NCI-H2029 (cell line): ENCODE measurements around the gene AKNA.

Experiments
- DNase-seq: peaks from one replicate; lab custom pipeline; 2025; lab: John Stamatoyannopoulos, UW

AKNA gene

GRCh38 chr9:114376586-114377445, 11.0 kb downstream of the AKNA start:
- no peak for DNase-seq

DNA sequence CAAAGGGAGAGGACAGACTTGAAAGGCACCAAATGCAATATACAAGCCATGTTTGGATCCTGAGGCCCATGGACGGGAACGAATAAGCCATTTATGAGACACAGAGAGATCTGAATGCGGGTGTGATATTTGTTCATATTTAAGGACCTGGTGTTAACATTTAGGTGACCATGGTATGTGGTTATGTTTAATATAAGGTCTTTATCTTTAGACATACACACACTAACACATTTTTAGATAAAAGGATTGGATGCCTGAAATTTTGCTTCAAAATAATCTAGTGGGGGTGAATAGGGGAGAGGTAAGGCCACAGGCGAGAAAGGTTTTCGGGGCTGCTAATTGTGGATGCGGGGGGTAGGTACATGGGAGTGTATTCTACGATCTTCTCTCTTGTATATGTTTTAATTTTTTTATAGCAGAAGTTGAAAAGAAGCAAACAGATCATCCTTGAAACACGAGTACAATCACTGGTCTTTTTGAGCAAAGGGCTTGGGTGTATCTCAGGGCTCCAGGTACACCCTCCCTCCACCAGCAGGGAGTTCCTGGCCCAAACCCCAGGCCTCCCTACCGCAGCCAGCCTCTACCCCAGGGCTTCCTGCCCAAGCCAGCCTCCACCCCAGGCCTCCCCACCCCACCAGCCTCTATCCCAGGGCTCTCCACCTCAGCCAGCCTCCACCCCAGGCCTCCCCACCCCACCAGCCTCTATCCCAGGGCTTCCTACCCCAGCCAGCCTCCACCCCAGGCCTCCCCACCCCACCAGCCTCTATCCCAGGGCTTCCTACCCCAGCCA, 12.2 kb downstream of the AKNA start:
- DNase-seq = no peak

DNA sequence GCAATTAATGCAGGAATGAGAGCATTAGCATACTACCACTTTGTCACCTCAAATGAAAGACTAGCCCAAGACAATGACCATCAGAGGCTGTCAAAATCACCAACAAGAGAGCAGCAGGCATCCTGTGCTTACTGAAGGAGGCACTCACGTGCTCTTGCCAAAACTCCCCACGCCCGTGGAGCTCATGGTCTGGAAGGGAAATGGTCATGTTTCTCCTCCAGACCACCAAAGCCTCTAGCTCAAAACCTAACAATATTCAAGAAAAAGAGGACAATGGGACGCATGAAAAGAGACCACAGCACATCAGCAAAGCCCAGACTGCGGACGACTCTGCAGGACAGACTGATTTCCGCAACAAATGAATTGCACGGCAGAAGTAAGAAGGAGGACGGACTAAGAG, 12.8 kb downstream of the AKNA start:
- DNase-seq = no peak

GRCh38 chr9:114373960-114374730, 13.6 kb downstream of the AKNA start:
- DNase-seq = no peak

DNA sequence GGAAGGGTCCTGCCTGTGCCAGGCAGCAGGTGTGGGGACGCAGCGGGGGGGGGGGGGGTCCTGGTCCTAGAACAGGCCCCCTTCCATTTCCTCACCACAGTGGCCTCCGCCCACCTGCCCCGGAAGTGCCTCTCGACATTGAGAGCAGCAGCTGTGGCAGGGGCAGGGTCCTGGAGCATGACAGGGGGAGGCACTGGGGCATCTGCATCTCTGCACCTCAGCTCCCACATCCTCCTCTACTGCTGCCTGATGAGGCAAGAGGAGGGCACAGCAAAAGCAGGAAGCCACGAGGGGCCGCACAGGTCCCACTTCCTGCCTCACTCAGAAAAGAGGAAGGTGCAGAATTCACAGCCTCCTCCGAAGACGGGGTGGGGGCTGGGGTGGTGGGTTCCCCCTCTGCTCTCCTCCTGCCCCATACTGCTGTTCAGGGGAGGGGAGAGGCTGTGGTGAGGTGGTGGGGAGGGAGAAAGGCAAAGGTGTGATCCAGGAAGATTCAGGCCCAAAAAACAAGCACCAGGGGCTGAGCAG, 14.8 kb downstream of the AKNA start:
- no peak for DNase-seq

DNA sequence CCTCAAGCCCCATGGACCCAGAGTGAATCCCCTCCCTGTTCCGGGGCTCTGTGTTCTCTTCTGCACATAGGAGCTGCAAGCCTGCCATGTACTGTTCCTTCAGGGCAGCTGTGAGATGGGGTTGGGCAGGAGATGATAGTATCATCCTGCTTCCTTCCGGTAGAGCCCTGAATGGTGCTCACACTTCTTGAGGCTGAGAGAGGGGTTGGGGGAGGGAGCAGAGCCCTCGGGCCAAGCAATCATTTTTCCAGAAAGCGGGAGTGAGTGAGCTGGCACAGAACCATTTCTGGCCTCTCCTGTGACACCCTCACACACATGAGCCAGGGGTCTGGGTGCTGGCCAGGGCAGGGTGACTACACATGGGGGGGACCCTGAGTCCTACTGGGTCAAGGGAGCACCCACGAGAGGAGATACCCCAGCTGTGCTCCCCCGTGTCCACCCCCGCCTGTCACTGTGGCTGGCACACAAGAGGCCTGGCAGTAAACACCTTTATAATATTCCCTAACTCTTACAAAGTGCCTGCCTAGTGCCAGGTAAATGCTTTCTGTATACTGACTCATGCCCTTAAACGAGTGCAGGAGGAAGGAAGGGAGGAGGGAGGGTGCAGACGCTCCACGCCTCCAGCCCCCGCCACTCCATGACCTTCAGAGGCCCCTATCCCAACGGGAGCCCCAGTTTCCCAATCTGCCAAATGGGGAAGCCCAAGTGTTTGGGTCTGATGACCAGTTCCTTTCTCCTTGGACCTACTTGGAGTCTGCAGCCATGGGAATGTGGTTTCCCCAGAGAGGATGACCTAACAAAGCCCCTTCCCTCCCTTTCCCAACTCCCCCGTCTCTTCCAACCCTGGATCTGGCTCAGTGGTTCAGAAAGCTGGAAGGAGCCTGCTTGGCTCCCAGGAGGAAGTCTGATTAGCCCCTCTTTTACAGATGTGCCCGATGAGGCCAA, 15.5 kb downstream of the AKNA start:
- no peak for DNase-seq

GRCh38 chr9:114371343-114371944, 16.3 kb downstream of the AKNA start:
- no peak for DNase-seq

GRCh38 chr9:114370968-114371320, 16.8 kb downstream of the AKNA start:
- DNase-seq = no peak

DNA sequence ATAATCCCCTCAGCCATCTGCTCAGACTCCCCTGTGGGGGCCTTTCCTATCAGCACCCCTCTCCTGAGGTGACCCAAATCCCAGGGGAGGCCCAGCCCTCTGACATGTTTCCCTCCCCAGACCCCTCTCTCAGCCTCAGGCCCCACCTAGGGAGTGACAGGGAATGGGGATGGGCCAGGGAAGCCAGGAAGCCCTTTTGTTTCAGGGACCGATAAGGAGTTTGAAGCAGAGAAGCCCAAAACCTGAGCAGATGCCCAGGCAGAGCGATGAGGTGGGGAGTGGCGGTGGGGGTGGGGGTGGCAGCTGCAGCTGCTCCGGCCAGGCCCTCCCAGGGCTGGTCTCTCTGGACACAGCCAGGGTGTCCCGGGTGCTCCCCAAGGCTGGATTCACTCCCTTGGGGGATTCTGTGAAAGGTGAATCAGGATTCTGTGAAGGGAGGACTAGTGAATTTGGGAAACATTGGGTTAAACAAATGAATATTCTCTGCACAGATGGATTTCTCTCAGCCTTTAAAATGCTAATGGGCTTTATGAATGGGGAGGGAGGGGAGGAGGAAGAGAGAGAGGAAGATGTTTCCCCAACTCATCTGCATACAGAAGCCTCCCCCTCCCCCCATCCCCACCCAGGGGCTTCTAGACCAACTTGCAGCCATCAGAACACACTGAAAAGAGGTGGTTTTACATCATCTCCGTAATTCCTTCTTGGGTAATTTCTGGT, 17.4 kb downstream of the AKNA start:
- no peak for DNase-seq

- DNase-seq = no peak
These were observed 18.3 kb downstream of the AKNA start for GRCh38 chr9:114369216-114370130.

DNA sequence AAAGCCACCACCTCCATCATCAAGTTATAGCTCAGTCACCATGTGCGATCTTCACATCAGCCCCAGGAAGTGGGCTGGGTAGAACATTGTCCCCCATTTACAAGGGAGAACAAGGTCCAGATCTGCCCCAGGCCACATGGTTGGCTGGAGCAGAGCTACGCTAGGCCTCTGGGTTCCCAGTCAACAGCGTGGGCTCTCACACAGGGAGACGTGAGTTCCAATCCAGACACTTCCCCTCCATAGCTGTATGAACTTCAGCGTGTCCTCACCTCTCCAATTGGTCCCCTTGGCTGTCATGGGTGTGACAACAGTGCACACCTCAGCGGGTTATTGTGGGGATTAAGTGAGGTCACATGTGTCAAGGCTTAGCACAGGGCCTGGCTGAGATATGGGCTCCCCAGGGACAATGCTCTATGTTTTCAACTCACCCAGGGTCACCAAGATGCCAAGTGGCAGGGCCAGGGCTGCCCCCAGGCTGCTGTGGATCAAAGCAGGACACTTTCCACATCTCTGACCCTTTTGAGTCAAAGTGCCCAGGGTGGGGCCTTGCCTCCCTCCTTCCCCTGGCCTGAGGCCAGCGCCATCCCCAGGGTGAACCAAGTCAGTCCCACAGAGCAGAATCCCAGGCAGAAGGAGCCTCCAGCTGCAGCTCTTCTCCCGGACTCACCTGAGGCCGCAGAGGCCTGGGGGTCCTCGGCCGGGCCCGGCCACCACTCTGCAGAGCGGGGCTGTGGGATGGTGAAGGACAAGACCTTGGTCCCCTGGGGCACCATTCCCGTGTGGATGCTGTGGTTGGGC, 19.8 kb downstream of the AKNA start:
- DNase-seq = no peak

DNA sequence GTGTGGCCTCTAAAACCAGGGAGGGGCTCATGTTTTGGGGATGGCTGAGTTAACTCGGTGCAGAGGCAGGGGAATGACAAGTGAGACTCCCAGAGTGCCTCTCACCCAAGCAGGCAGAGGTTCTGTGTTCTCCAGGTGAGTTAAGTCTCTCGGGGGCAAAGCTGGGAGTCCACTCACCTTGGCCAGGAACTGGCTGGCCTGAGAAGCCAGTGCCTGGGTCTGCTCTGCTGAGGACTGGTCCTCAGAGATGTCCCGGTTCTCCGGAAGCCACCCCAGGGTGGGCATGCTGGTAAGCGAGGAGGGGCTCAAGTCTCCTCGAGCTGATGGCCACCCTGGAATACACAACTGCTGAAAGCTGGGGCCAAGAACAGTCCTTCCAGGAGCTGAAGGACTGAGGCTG, 20.4 kb downstream of the AKNA start:
- no peak for DNase-seq

- no peak for DNase-seq
These were observed 21.3 kb downstream of the AKNA start for GRCh38 chr9:114366334-114367128.

GRCh38 chr9:114365194-114365593, 22.6 kb downstream of the AKNA start:
- DNase-seq = no peak

DNA sequence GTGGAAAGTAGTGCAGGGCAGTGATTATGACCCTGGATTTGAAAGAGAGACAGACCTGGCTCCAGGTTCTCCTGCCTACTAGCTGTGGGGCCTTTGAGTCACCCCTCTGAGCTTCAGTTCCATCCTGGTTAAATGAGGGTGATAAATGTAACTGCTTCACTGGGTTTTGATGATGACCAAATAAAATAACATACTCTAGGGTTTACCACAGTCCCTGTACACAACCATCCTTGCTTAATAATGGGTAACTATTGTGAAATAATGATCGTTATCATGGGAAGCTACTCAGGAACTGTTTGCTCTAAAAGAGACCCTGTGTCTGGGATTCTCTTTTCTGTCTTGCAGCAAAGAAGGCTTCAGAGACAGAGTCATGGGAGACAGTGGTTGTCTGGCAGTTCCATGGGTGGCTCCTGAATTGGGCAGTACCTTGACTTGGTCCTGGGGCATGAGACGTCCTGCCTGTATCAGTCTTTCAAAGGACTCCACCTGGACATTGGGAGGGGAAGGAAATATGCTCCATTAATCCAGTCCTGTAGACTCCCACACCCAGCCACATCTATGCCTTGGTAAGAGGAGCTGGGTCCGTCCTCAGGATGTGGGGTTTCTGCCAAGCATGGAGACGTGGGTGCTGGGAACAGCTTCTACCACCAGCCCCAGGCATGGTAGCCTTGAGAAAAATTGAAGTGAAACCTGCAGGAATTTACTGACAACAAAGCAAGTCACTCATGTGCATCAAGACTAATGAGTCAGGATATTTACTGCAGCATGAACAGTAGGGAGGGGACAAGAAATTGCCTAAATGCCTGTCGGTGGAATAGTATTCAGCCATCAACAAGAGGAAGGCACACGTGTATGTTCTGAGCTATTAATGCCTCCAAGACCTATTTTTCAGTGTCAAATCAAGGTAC, 23.4 kb downstream of the AKNA start:
- DNase-seq = no peak

GRCh38 chr9:114363424-114363823, 24.4 kb downstream of the AKNA start:
- DNase-seq = no peak
